Stomach (tissue), 9 donors: Measurements from ENCODE around the gene ATN1. TPM values are rescaled to one million over a fixed set of nuclear protein-coding genes. Genes with fewer than 3 reads are reported as not detected.

Experiments
- DNase-seq, 2 donors: peaks; one replicate each; pipeline versions ENCODE4 v3.0.0 to v3.0.0-alpha.2; 2013 to 2019
- H3K27ac ChIP-seq, 5 donors: fragments of 200-600 bp in 4 of 5; sonication (generic) in 4 of 5; one replicate each; pipeline ENCODE4 v1.5.1; 2013 to 2019; ENCODE audit warnings: mild to moderate bottlenecking in 1 of 5, moderate library complexity in 1 of 5
- H3K27me3 ChIP-seq, 3 donors: fragments of 200-600 bp; sonication (generic); one replicate each; pipeline ENCODE4 v1.5.1; 2017 to 2019; ENCODE audit warnings: mixed run types in 1 of 3
- H3K36me3 ChIP-seq, 4 donors: fragments of 200-600 bp; sonication (generic); 1 replicate in 3 of 4; 2 replicates in 1 of 4; pipeline ENCODE4 v1.5.1; 2016 to 2019
- H3K4me1 ChIP-seq, 4 donors: fragments of 200-600 bp; sonication (generic); one replicate each; pipeline ENCODE4 v1.5.1; 2016 to 2019
- H3K4me3 ChIP-seq, 4 donors: fragments of 200-600 bp; sonication (generic) in 3 of 4; one replicate each; pipeline ENCODE4 v1.5.1; 2016 to 2019; ENCODE audit warnings: mild to moderate bottlenecking in 1 of 4
- H3K9me3 ChIP-seq, 4 donors: fragments of 200-600 bp; sonication (generic); one replicate each; pipeline ENCODE4 v1.5.1; 2016 to 2019
- CTCF ChIP-seq, 7 experiments: fragments of 450-650 bp in 4 of 7; fragments of 200-600 bp in 3 of 7; sonication (generic) in 3 of 7; IDR thresholded peaks; one replicate each; pipeline ENCODE4 v1.5.1; 2016 to 2019; ENCODE audit warnings: antibody characterized with exemption in 7 of 7, control low read depth in 2 of 7, mild to moderate bottlenecking in 1 of 7
- EP300 ChIP-seq: sonication (generic); formaldehyde crosslinking; IDR thresholded peaks from one replicate; pipeline ENCODE4 v1.6.1; 2017; ENCODE audit warnings: antibody characterized with exemption
- POLR2A ChIP-seq, 4 donors: fragments of 450-650 bp; IDR thresholded peaks; one replicate each; pipeline ENCODE4 v1.6.1; 2016; ENCODE audit warnings: antibody characterized with exemption in 4 of 4, control low read depth in 2 of 4, mild to moderate bottlenecking in 1 of 4, moderate library complexity in 1 of 4
- POLR2AphosphoS5 ChIP-seq, 3 donors: sonication (generic); formaldehyde crosslinking; IDR thresholded peaks; one replicate each; pipeline ENCODE4 v1.6.1; 2016; ENCODE audit warnings: antibody characterized with exemption in 3 of 3
- WGBS, 5 donors: extraction: QIAGEN DNeasy Blood & Tissue Kit in 3 of 5; methylation state at CpG; one replicate each; pipeline versions ENCODE4 v1.1.5 to v1.1.7; 2013 to 2018; 5-methylcytosine and 5-hydroxymethylcytosine counted together
- intact Hi-C: fragments of 100-400 bp; cut with DNase I; formaldehyde crosslinking; loops from one replicate; pipeline ENCODE4 v1.15.1; 2023; ENCODE audit warnings: low total_unique reads
- polyA plus RNA-seq, 3 donors: library from polyadenylated mRNA; stranded (reverse); fragments of 200-250 nt; gene quantifications; one replicate each; pipeline ENCODE4 v1.2.3, GENCODE V29; 2013
- total RNA-seq, 5 donors: library from RNA; depleted of rRNA; stranded (reverse); fragments of >200 nt; gene quantifications; one replicate each; pipeline versions ENCODE4 v1.1.0 to v1.2.3, GENCODE V29; 2014 to 2016
- donor health status: healthy with polysubstance abuse.
- donor health status: Bipolar disorder and iron deficiency.
- donor health status: healthy.

The ATN1 gene
- total and polyA plus RNA-seq, 8 donors: 23.3 to 694 (median 73.5) TPM

- TF ChIP-seq POLR2A (IDR thresholded peaks at IDR 0.05): no peak
- no peak for TF ChIP-seq POLR2AphosphoS5 (IDR thresholded peaks at IDR 0.05)
- no peak for TF ChIP-seq CTCF (IDR thresholded peaks at IDR 0.05)
- TF ChIP-seq EP300: no peak
- Histone ChIP-seq H3K27me3 (no peaks in the 10 kb centered on the region), H3K4me1 (peaks cover 9 to 79% (median 33%) of the 10 kb centered on the region in 4 donors), H3K27ac (peak overlapping the region in 4 of 5 donors; percentile 19 to 96 (median 64)), H3K4me3 (no peak overlapping the region), H3K36me3 (peaks cover 3 to 39% (median 30%) of the 10 kb centered on the region in 4 donors), H3K9me3 (no peaks in the 10 kb centered on the region)
- DNase-seq: no peak
- WGBS, 5 donors: 86 to 93% (median 88%) methylated on average over 21 to 22 of the region's 22 CpGs
- intact Hi-C loops: no loop called here
Observed at GRCh38 chr12:6955108-6956020, 27.6 kb downstream of the ATN1 start.

- Histone ChIP-seq H3K27me3 (no peaks in the 10 kb centered on the region), H3K4me3 (no peak overlapping the region), H3K27ac (peak overlapping the region in 2 of 5 donors; percentile 95 to 96), H3K9me3 (no peaks in the 10 kb centered on the region), H3K36me3 (peaks cover 3 to 43% (median 32%) of the 10 kb centered on the region in 4 donors), H3K4me1 (peaks cover 17 to 82% (median 41%) of the 10 kb centered on the region in 4 donors)
- intact Hi-C loops: no loop called here
- DNase-seq: no peak
- WGBS, 5 donors: 76 to 87% (median 82%) methylated on average over 22 to 28 of the region's 28 CpGs
- TF ChIP-seq CTCF (IDR thresholded peaks at IDR 0.05): no peak
- TF ChIP-seq EP300: no peak
- no peak for TF ChIP-seq POLR2A (IDR thresholded peaks at IDR 0.05)
- no peak for TF ChIP-seq POLR2AphosphoS5 (IDR thresholded peaks at IDR 0.05)
Observed at GRCh38 chr12:6956021-6956727, 28.4 kb downstream of the ATN1 start.

- WGBS, 5 donors: 81 to 85% (median 82%) methylated on average over 16 to 20 of the region's 20 CpGs
- H3K27me3 ChIP-seq: no peaks in the 10 kb centered on the region
- no peak overlapping the region for H3K4me3 ChIP-seq
- H3K9me3 ChIP-seq: no peaks in the 10 kb centered on the region
- H3K4me1 ChIP-seq: peaks cover 27 to 93% (median 52%) of the 10 kb centered on the region in 4 donors
- no peak for DNase-seq
- intact Hi-C loops: no loop called here
- peaks cover 3 to 41% (median 31%) of the 10 kb centered on the region in 4 donors for H3K36me3 ChIP-seq
- no peak for TF ChIP-seq CTCF (IDR thresholded peaks at IDR 0.05)
- TF ChIP-seq POLR2A (IDR thresholded peaks at IDR 0.05): no peak
- H3K27ac ChIP-seq: peak overlapping the region in 3 of 5 donors; percentile 93 to 96 (median 95)
Observed at GRCh38 chr12:6957151-6957701, 29.5 kb downstream of the ATN1 start.
